ENCODE results near the gene SERPINB10.
"Not testable (repeated sequence)": the region's sequence is repeated elsewhere in the genome, so short reads cannot be mapped to it uniquely, and the experiment has no call there.

SERPINB10 gene

DNA sequence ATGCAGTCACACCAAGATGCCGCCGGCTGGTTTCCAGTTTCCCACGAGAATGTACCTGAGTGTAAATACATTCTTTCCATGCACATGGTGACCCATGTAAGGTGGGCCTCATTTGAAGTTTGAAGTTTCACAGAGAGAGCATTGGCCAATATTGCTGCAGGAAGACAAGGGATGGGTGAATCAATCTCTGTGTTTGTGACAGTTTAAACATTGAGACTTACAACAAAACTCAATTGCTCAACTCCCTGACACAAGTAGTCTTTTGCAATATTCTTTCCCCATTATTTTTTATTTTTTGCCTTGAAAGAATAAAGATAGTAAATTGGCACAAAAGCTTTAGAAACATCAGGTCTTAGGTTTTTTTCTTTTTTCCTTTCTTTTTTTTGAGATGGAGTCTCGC, 15.2 kb upstream of the SERPINB10 start:
- no peak for DNase-seq

DNA sequence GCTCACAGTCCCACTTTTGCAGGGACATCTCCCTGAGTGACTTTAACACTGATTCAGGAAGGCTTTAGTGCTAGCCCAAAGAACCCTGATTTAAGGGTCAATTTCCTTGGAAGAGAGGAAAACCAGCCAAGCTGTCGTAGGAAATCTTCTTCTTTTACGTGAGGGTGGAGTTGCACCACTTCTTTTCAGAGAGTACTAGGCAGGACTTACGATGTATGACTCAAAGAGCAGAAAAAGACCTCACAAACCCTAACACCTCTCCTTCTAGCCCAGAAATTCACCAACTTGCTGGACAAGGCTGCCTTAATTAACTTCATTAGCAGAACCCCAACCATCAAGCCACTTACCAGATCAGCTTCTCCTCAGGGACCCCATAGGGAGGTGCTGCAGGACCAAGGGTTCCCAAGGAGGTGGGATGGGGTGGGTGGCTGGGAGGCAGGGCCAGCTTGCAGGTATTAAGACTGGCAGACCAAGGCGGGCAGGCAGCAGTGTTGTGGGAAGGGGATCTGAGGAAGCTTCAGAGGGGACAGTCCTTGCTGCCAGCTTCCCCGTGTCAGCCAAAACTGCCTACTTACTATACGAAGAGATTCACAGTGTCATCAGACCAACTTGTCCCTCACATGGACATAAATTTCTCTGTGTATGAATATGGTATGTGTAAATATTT, 13.5 kb upstream of the SERPINB10 start:
- no peak for DNase-seq

DNA sequence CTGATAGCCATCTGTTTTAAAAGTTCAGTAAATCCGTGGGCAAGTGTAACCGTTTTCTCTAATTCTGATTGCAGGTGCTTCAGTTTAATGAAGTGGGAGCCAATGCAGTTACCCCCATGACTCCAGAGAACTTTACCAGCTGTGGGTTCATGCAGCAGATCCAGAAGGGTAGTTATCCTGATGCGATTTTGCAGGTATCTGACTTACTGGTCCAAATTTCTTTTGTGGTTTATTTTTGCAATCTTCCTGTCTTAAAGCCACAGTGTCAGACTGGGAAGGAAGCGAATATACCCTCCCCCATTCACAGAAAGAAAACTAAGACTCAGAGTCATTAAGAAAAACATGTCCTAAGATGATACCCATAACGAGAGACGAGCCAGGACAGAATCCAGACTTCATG, 12.6 kb upstream of the SERPINB10 start:
- no peak for DNase-seq

DNA sequence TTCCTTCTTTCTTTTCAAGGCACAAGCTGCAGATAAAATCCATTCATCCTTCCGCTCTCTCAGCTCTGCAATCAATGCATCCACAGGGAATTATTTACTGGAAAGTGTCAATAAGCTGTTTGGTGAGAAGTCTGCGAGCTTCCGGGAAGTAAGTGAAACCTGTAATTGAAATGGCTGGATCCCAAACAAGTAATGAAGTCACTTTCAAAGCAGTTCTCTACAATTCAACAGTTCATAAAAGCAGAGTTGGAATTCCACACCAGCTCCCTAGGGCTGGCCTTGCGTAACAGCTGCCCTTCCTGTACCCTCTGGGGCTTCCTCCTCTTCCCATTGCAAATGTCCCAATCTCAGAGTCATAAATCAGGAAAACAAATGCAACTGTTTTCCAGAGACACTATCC, 10.7 kb upstream of the SERPINB10 start:
- no peak for DNase-seq

DNA sequence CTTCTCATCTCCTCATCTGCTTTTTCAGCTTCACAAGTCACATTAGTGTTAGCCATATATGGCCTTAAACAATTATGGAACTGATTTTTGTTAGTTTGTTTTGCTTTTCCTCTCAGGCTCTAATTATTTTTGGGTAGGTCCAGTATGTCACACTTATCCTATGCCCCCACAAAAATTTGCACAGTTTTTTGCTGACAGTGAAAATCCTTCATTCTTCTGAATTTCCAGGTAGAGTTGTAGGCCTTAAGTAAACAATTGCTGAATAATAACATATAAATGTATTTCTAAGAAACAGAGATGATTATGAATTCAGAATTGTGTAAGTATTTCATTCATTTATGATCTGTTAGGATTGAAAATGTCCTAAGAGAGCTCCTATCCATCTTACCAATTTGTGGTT, 8.6 kb upstream of the SERPINB10 start:
- no peak for DNase-seq

DNA sequence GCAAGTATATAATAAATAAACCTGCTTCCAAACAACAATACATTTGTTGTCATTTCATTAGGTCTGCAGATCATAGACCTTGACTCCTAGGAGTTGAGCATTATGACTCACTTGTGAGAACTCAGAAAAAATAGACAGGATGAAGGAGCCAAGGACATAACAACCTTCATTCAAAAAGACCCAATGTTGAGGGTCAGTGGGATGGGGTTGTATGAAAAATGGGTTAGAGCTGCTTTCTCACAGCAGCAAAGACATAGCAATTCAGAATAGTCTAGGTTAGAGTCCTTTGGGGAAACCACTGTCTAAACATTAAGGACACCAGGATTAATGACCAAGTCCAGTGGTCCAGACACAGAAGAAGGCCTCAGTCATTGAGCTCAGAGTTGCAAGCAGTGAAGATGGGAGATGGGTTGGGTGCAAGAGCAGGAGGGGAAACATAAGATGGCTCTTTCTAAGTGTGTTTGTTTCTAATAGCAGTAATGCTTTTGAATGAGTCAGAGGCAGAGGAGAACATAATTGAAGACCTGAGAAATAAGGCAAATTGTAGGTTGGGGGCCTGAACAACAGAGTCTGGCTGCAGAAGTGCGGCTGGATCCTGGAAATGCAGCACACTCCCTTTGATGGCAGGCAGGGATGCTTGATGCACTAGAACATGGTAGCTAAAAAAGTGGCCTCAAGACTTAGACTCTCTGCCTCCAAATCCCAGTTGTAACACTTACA, 3.7 kb upstream of the SERPINB10 start:
- no peak for DNase-seq

DNA sequence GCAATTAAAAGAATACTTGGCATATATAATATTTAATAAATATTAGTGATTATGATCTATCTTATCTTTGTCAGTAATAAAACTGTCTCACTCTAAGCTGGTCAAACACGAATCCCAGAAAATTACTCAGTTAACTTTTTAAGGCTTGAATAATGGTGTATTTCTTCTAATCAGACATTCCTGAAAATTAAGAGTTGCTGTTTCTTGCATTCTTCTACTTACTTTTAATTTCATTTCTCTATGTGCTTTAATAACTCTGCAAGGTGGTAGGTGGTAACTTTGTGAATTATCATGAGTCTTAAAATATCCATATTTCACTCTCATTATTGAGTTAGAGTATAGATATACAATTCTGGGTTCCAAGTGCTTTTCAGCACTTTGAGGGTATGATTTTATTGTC, 3.1 kb upstream of the SERPINB10 start:
- no peak for DNase-seq

DNA sequence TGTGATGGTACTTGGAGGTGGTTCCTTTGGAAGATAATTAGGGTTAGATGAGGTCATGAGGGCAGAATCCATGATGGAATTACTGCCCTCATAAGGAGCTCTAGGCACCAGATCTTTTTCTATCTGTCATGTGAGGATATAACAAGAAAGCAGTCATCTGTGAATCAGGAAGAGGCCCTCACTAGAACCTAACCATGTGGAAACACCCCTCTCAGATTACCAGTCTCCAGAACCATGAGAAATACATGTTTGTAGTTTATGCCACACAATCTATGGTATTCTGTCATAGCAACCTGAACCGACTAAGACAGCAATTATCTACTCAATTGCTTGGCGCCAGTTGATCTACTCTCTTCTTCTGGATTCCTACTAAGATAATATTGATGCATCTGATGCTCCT, 2.4 kb upstream of the SERPINB10 start:
- no peak for DNase-seq

DNA sequence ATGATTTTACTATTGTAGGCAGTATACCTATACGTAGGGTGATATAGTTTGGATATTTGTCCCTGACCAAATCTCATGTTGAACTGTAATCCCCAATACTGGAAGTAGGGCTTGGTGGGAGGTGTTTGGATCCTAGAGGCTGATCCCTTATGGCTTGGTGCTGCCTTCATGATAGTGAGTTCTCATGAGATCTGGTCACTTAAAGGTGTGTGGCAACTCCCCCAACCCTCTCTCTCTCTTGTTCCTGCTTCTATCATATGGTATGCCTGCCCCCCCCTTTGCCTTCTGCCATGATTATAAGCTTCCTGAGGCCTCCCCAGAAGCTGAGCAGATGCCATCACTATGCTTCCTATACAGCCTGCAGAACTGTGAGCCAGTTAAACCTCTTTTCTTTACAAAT, 1.7 kb upstream of the SERPINB10 start:
- DNase-seq: no peak

DNA sequence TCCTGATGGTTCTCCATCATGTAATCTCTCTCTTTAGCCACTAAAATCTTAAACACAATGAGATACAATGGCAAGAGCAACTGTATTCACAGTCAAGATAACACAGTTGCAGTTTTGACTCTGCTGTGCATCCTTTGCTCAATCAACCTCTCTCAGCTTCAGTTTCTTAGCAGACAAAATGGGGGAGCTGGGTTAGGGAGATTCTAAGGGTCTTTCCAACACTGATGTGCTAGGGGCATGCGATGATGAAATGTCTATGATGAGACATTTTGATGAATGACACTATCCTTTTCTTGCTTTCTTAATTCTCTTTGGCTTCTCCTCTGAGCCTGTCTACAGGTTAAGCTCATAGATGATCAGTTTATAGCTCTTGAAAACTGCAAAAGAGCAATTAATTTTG, 1.1 kb downstream of the SERPINB10 start:
- DNase-seq: no peak

DNA sequence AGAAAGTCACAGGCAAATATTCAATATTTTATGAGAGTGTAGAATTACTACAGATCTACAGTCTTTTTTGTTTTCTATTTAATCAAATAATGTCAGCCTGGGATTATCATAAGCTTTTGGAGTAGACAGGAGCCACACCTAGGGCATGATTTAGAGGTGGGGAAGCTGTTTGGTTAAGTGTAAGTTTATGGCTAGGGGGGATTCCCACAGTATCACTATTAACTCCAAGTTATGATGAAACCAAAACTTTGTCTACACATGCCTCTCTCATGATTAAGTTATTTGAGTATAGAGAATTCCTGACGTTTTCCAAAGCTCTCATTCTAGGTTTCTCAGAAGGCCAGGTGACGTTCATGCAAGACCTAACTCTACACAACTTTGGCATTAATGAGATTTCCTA, 2.1 kb downstream of the SERPINB10 start:
- no peak for DNase-seq

DNA sequence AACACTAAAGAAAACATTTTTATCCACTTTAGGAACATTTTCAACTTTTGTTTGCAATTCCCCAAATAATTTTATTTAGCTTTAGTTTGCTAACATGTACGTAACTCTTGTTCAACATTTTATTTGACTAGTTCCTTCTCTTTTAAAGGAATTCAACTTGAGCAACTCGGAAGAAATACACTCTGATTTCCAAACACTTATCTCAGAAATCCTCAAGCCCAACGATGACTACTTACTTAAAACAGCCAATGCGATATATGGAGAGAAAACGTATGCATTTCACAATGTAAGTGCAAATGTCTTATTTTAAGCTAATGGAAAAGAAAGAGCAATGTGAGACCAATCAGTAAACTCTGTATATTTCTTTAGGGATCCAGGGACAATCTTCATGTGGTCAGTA, 10.1 kb downstream of the SERPINB10 start:
- no peak for DNase-seq

DNA sequence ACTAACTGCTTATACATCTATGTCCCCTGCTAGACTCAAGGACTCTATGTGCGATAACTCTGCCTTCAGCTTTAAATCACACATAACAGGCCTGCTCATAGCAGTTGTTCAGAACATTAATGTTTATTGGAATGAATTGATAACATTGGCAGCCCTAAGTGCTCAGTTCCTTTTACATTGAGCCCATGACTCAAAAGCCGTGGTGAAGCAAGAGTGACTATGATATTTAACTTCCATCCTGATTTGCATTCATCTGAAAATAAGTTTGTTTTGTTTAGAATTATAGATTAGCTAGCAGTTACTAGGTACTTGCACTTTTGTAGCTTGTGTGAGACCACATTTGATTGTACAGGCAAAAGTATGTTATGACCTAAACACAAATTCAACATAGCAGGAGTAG, 14.3 kb downstream of the SERPINB10 start:
- DNase-seq: no peak

DNA sequence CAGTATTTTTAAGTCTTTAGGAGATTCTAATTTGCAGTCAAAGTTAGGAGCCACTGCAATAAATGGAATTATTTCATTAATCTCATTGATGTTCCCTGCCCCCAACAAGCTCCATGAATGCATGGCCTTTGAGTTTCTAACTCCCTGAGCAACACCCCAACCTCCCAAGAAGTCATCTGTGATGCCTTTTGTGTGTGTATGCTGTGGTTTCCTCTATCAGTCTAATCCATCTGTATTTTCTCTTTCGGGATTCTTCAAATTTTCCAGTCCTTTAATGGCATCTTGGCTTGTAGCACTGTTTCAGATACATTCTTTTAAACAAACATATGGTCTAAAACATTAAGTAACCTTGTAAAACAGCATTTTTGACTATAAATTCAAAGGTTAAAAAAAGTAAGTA, 16.8 kb downstream of the SERPINB10 start:
- peak; percentile 8 for DNase-seq

DNA sequence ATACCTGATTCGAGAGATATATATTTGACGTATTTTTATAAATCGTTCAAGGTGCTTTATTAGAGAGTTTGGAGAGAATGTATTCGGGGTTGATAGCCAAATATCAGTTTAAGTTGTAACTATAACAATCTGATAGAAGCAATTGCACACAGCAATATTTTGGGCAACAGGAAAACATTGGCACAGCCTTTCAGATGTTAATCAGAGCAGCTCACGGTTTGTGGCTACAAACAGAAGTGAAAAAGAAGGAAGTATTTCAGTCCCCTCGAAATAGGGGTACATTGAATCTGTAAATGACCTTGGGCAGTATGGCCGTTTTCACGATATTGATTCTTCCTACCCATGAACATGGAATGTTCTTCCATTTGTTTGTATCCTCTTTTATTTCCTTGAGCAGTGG, 20.6 kb downstream of the SERPINB10 start:
- no peak for DNase-seq

DNA sequence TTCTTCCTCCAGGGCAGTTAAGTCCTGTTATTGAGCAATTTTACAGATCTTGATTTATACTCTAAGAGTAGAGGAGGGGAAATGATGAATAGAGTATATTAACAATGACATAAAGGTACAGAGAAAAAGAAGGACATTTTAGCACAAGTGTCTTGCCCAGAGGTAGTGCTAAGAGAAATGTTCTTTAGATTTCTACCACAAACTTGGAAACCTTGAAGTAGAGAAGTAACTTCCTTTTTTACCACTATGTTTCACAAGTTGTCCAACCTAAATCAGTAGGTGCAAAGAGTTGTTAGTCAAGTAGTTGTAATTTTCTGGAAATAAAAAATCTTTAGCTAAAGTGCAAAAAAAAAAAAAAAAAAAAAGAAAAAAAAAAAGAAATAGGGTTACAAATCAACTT, 21.6 kb downstream of the SERPINB10 start:
- DNase-seq: peak; percentile 18

DNA sequence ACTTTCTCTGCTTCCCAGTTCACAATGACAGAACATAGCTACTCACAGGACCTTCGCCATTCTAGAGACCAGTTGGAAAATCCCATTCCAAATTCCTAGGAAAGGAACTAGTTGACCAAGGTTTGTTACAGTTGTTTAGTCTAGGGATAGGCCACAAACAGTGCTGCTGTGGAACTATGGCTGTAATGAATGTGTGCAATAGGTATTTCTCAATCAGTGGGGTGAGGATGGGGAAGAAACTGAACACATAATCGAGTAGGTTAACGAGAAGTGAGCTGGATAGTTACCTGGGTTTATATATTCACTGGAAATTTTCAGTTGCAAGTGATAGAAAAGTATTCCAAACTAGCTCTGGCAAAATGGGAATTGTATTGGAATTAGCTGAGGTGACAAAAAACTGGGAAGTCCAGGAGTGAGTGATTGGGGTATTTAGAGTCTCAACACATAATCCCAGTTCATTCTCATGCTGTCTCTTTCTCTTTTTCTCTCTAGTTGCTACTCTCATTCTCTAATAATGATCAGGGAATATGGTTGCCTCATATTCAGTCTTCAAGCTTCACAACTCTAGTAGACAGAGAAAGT, 23.1 kb downstream of the SERPINB10 start:
- no peak for DNase-seq

DNA sequence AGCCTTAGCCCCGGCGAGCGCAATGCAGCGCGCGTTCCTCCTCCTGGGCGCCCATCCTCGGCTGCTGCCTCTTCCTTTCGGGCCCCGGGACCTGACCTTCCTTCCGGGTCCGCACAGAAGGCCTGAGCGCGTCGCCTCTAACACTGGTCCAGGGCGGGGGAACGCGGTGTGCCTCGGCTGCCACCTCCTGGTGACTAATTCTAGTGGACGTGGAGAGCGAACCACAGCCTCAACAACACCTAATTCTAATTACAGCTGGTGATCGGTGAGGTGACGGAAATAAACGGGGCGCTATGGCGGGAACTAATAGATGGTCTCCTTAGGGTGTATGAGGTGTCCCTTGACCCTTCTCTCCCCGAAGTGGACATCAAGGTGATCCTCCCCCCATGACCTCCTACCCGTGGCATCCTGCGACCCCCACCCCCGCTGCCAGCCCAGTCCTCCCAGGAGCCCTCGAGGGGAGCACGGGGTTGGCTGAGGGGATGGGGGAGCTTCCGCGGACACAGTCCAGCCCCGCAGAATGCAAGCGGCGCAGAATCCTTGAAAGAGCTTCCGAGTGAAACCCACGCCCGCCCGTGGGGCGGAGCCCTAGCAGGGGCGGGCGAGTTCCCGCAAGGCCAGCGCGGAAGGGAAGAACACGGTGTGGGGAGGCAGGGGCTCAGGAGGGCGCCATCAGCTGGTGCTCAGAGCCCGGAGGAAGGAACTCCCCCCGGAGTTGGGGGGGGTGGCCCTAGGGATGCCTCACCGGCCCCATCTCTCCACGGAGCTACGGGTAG, 28.6 kb downstream of the SERPINB10 start:
- peak; percentile 79 for DNase-seq

DNA sequence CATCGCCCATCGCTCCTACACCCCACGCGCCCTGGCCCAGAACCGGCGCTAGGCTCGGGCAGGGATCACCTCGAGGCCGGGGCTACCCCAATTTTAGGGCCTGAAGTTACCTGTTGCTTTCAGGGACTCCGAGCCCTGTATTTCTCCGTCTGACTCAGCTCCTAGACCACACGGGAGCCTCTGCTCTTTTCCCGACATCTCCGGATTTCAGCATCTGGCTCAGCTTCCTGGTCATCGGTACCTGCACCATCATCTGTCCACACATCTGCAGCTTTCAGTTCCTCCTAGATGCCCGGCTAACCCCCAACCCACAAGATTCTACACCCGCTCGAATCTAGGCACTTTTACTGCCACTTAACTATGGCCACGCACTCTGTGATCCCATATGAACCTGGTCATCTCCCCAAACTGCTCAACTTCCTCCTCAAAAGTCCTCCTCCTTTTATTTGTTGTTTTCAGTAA, 29.2 kb downstream of the SERPINB10 start:
- DNase-seq: no peak

DNA sequence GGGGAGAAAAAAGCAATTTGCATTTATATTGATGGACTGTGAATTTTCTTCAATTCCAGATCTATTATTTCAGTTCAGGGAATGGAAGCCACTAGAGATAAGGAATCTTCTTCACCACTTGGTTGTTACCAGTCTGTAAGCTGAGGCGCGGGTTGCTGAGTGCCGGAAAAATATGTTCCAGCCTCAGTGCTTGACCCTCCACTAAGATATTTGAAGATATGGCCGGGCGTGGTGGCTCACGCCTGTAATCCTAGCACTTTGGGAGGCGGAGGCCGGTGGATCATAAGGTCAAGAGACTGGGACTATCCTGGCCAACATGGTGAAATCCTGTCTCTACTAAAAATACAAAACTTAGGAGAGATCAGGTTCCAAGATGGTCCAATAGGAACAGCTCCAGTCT, 32.2 kb downstream of the SERPINB10 start:
- no peak for DNase-seq

DNA sequence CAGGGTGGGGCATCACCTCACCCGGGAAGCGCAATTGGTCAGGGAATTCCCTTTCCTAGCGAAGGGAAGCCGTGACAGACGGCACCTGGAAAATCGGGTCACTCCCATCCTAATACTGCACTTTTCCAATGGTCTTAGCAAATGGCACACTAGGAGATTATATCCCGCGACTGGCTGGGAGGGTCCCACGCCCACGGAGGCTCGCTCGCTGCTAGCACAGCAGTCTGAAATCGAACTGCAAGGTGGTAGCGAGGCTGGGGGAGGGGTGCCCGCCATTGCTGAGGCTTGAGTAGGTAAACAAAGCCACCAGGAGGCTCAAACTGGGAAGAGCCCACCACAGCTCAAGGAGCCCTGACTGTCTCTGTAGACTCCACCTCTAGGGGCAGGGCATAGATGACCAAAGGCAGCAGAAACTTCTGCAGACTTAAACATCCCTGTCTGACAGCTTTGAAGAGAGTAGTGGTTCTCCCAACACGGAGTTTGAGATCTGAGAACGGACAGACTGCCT, 32.8 kb downstream of the SERPINB10 start:
- not testable (repeated sequence) for DNase-seq

DNA sequence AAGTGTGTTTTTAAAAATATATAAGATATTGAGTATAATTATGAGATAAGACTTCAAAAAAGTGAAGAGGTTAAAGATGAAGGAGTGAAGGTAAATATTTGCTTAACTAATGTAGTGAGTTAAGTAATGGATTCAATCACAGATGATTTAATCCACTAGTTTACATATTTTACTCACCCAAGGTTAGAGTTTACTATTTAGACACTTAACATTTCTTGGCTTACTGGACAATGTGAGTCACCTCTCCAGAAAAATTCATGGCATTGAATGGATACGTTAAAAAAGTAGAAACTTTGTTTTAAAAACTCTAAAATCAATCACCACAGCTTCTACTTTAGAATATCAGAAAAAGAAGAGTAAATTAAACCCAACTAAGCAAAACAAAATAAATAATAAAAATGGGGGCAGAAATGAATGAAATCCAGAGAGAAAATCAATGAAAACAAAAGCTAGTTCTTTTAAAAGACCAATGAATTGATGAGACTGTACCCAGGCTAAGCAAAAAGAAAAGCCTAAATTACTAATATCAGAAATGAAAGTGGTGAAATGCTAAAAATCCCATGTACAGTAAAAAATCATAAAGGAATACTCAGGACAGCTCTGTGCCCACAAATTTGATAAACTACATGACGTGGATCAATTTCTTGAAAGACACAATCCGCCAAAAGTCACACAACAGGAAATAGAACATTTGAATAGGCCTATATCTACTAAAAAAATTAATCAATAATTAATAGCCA, 39.5 kb downstream of the SERPINB10 start:
- DNase-seq: no peak
